ENCODE data around the gene INHBE. TPM values are rescaled to one million over a fixed set of nuclear protein-coding genes. Genes with fewer than 3 reads are reported as not detected.

INHBE gene
- total RNA-seq, 1 experiment from 2014 or later = 5.0 TPM

- no peak for TF ChIP-seq ZSCAN18 (CRISPR knock-in tag; IDR thresholded peaks at IDR 0.05)
- TF ChIP-seq ELF4 (CRISPR knock-in tag; IDR thresholded peaks at IDR 0.05; ENCODE audit: low read depth) = no peak
- TF ChIP-seq TCF7 (CRISPR knock-in tag; IDR thresholded peaks at IDR 0.05; ENCODE audit: low read depth) = no peak
- ChIA-PET POLR2A (interaction anchor here (1.0 to 1.7 kb wide), 4 partner anchors 60 to 348 kb away, joined by 4 to 7 read pairs (median 6); partner anchors contain the start of gene DDIT3), CTCF (interaction anchor here (0.9 to 5.2 kb wide), 14 partner anchors 8 to 247 kb away, joined by 3 to 88 read pairs (median 10); partner anchors contain the start of genes SHMT2 and STAC3)
- Mint-ChIP-seq H3K27ac (peak overlapping the region; percentile 60; the same call in 1 of the 2 replicates), H3K27me3 (ENCODE audit: low read depth) (peaks cover 9% of the 10 kb centered on the region), H3K4me1 (peaks cover 42% of the 10 kb centered on the region), H3K4me3 (peak overlapping the region; percentile 96), H3K9me3 (no peaks in the 10 kb centered on the region), H3K36me3 (no peaks in the 10 kb centered on the region)
- DNase-seq (ENCODE audit: low spot score) (no peak), ATAC-seq (no peak)
These were observed 5.3 kb downstream of the INHBE start for GRCh38 chr12:57460468-57460784.

- POLR2A ChIA-PET = interaction anchor here (1.0 to 1.7 kb wide), 4 partner anchors 59 to 349 kb away, joined by 4 to 7 read pairs (median 6); partner anchors contain the start of gene DDIT3
- TF ChIP-seq SP1 (CRISPR knock-in tag; conservative IDR thresholded peaks at IDR 0.05) = 0 out of 2 replicates have a peak, but pooled peaks have one; percentile 7
- TF ChIP-seq JAZF1 (CRISPR knock-in tag; IDR thresholded peaks at IDR 0.05) = no peak
- no peak for TF ChIP-seq ZNF219 (CRISPR knock-in tag; IDR thresholded peaks at IDR 0.05; ENCODE audit: borderline replicate concordance)
- TF ChIP-seq MLX (CRISPR knock-in tag; IDR thresholded peaks at IDR 0.05) = no peak
- no peak for TF ChIP-seq NR2C2 (CRISPR knock-in tag; IDR thresholded peaks at IDR 0.05)
- no peak for TF ChIP-seq ZBTB21 (CRISPR knock-in tag; IDR thresholded peaks at IDR 0.05; ENCODE audit: borderline replicate concordance)
- TF ChIP-seq SMAD4 (CRISPR knock-in tag; IDR thresholded peaks at IDR 0.05) = no peak
- no peak for TF ChIP-seq E2F4 (CRISPR knock-in tag; IDR thresholded peaks at IDR 0.05; ENCODE audit: borderline replicate concordance, low read depth)
- TF ChIP-seq PRRX2 (CRISPR knock-in tag; IDR thresholded peaks at IDR 0.05) = no peak
- TF ChIP-seq E2F5 (CRISPR knock-in tag; IDR thresholded peaks at IDR 0.05) = 0 out of 2 replicates have a peak, but pooled peaks have one; percentile 22
- no peak for TF ChIP-seq ZNF512 (CRISPR knock-in tag; IDR thresholded peaks at IDR 0.05; ENCODE audit: borderline replicate concordance)
- TF ChIP-seq ARID4B (CRISPR knock-in tag; IDR thresholded peaks at IDR 0.05; ENCODE audit: borderline replicate concordance) = peak; percentile 38; the same call in 1 of the 2 replicates
- DNase-seq (ENCODE audit: low spot score) (peak; percentile 81), ATAC-seq (peak; percentile 12)
- Mint-ChIP-seq H3K4me3 (peak overlapping the region; percentile 96), H3K4me1 (peaks cover 37% of the 10 kb centered on the region), H3K9me3 (no peaks in the 10 kb centered on the region), H3K27ac (peak overlapping the region; percentile 98), H3K36me3 (0 out of 2 replicates have a peak, but pooled peaks cover 1% of the 10 kb centered on the region), H3K27me3 (ENCODE audit: low read depth) (peaks cover 9% of the 10 kb centered on the region)
- CTCF ChIA-PET = interaction anchor here (0.7 to 5.2 kb wide), 14 partner anchors 8 to 247 kb away, joined by 3 to 88 read pairs (median 6); partner anchors contain the start of genes SHMT2 and STAC3
These were observed 5.8 kb downstream of the INHBE start for GRCh38 chr12:57460841-57461275.
